ENCODE results near the gene DSTYK. TPM values are rescaled to one million over a fixed set of nuclear protein-coding genes. Genes with fewer than 3 reads are reported as not detected.

Gene DSTYK
- 14.8 and 17.0 TPM in 2 replicates for total RNA-seq
- long read RNA-seq, full-length matches to known transcripts = 23 of 44 reads
- long read RNA-seq, partial matches to known transcripts = 5 of 44 reads
- long read RNA-seq, other reads (novel, unspliced or antisense) = 16 of 44 reads

GRCh38 chr1:205211169-205211838, at the start of gene DSTYK:
Gene DSTYK (minus strand): TSS chr1:205211702. CDS start chr1:205211535, 167 bp downstream.
- Mint-ChIP-seq H3K27me3 (ENCODE audit: low read depth) (peaks cover 10% of the 10 kb centered on the region), H3K9me3 (no peaks in the 10 kb centered on the region), H3K4me1 (peaks cover 26% of the 10 kb centered on the region), H3K27ac (ENCODE audit: unreplicated experiment) (peak within 1 kb of the TSS; percentile 95), H3K36me3 (ENCODE audit: low read depth) (no peaks in the 10 kb centered on the region), H3K4me3 (peak within 1 kb of the TSS; percentile 94)
- TF ChIP-seq, protein P1, sequence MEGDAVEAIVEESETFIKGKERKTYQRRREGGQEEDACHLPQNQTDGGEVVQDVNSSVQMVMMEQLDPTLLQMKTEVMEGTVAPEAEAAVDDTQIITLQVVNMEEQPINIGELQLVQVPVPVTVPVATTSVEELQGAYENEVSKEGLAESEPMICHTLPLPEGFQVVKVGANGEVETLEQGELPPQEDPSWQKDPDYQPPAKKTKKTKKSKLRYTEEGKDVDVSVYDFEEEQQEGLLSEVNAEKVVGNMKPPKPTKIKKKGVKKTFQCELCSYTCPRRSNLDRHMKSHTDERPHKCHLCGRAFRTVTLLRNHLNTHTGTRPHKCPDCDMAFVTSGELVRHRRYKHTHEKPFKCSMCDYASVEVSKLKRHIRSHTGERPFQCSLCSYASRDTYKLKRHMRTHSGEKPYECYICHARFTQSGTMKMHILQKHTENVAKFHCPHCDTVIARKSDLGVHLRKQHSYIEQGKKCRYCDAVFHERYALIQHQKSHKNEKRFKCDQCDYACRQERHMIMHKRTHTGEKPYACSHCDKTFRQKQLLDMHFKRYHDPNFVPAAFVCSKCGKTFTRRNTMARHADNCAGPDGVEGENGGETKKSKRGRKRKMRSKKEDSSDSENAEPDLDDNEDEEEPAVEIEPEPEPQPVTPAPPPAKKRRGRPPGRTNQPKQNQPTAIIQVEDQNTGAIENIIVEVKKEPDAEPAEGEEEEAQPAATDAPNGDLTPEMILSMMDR (conservative IDR thresholded peaks at IDR 0.05) = no peak
- peak; percentile 89 for DNase-seq (ENCODE audit: low read depth, low spot score)

GRCh38 chr1:205259998-205260397, 48.5 kb upstream of the DSTYK start:
- H3K36me3 Mint-ChIP-seq (ENCODE audit: low read depth) = no peaks in the 10 kb centered on the region
- H3K27me3 Mint-ChIP-seq (ENCODE audit: low read depth) = no peaks in the 10 kb centered on the region
- no peak for DNase-seq (ENCODE audit: low read depth, low spot score)
- TF ChIP-seq, protein P1 (conservative IDR thresholded peaks at IDR 0.05) = no peak
- H3K27ac Mint-ChIP-seq (ENCODE audit: unreplicated experiment) = no peak overlapping the region
- no peaks in the 10 kb centered on the region for H3K9me3 Mint-ChIP-seq
- peaks cover 35% of the 10 kb centered on the region for H3K4me1 Mint-ChIP-seq
- no peak overlapping the region for H3K4me3 Mint-ChIP-seq

DNA sequence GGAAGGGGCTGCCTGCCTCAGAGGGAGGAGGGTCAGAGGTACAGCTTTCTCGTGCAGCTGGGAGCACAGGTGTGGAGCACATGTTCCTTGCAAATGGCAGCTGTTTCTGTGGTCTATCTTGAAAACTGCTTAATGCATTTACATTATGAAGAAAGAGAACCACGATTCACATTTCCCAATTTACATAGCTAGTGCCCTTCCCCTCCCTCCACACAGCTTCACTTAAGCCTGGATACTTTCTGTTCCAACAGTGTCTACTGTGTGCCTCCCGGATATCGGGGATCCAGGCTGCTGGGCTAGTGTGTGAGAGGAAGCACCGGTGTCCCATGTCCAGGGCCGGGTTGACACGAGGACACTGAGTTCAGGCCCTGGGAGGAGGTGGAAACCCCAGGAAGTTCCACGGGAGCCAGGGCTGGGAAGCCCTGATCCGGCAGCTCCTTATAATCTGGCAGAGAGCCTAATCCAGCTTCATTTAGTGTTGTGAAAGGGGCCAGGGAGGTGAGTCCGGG, 47.9 kb upstream of the DSTYK start:
- TF ChIP-seq, protein P1 (conservative IDR thresholded peaks at IDR 0.05) = no peak
- peak overlapping the region; percentile 62 for H3K27ac Mint-ChIP-seq (ENCODE audit: unreplicated experiment)
- H3K4me3 Mint-ChIP-seq = no peak overlapping the region
- peaks cover 35% of the 10 kb centered on the region for H3K4me1 Mint-ChIP-seq
- no peaks in the 10 kb centered on the region for H3K27me3 Mint-ChIP-seq (ENCODE audit: low read depth)
- DNase-seq (ENCODE audit: low read depth, low spot score) = no peak
- H3K36me3 Mint-ChIP-seq (ENCODE audit: low read depth) = no peaks in the 10 kb centered on the region
- H3K9me3 Mint-ChIP-seq = no peaks in the 10 kb centered on the region

DNA sequence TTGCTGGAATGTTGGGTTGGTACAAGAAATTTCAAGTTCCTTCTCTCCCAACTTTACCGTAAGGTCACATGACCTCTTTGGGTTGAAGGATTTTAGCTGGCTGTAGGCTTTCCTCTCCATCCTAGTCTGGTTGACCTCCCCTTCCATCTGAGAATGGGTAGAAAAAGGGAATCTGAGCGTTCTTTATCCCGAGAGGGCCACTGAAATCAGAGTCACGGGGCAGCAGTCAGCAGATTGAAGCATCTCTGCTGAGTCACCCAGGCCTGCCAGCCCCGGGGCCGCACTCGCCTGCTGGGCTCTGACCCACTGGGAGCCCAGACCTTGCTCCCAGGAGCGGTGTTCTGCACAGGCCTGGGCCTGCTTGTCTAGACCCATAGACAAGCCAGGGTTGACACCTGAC, 47.2 kb upstream of the DSTYK start:
- Mint-ChIP-seq H3K27me3 (ENCODE audit: low read depth) (no peaks in the 10 kb centered on the region), H3K4me3 (no peak overlapping the region), H3K4me1 (peaks cover 35% of the 10 kb centered on the region), H3K9me3 (no peaks in the 10 kb centered on the region), H3K36me3 (ENCODE audit: low read depth) (no peaks in the 10 kb centered on the region), H3K27ac (ENCODE audit: unreplicated experiment) (peak overlapping the region; percentile 62)
- TF ChIP-seq, protein P1 (conservative IDR thresholded peaks at IDR 0.05) = no peak
- no peak for DNase-seq (ENCODE audit: low read depth, low spot score)

GRCh38 chr1:205258261-205258691, 46.8 kb upstream of the DSTYK start:
- Mint-ChIP-seq H3K4me1 (peaks cover 35% of the 10 kb centered on the region), H3K9me3 (no peaks in the 10 kb centered on the region), H3K36me3 (ENCODE audit: low read depth) (no peaks in the 10 kb centered on the region), H3K4me3 (no peak overlapping the region), H3K27me3 (ENCODE audit: low read depth) (no peaks in the 10 kb centered on the region), H3K27ac (ENCODE audit: unreplicated experiment) (no peak overlapping the region)
- TF ChIP-seq, protein P1 (conservative IDR thresholded peaks at IDR 0.05) = no peak
- DNase-seq (ENCODE audit: low read depth, low spot score) = no peak
